Measurements from ENCODE around the gene SLC37A2. TPM values are rescaled to one million over a fixed set of nuclear protein-coding genes. Genes with fewer than 3 reads are reported as not detected.

Gene SLC37A2
- total RNA-seq, 4 donors from 2014 or later = 0.75 to 2.1 (median 1.5) TPM

- TF ChIP-seq POLR2A (IDR thresholded peaks at IDR 0.05) = no peak
- no peak for TF ChIP-seq CTCF (IDR thresholded peaks at IDR 0.05 in 4 of 5, conservative IDR thresholded peaks at IDR 0.05 in 1 of 5)
- Histone ChIP-seq H3K27me3 (peaks cover 0 to 8% (median 6%) of the 10 kb centered on the region in 3 donors), H3K4me1 (peaks cover 0 to 4% of the 10 kb centered on the region in 2 donors), H3K27ac (no peak overlapping the region), H3K9me3 (no peaks in the 10 kb centered on the region), H3K36me3 (no peaks in the 10 kb centered on the region), H3K4me3 (no peak overlapping the region)
- intact Hi-C loops (cut with DNase I; ENCODE audit: low total_unique reads) (no loop called here), in situ Hi-C loops (cut with MboI; ENCODE audit: low sequenced_read_pairs in 4 of 4) (loop anchor here in 1 of 4 donors (25.0 kb wide), 1 partner anchor 177 kb away; the partner anchor contains the start of gene CCDC15)
- ATAC-seq (no peak), DNase-seq (no peak)
These were observed 75.9 kb downstream of the SLC37A2 start for GRCh38 chr11:125138966-125139365.

GRCh38 chr11:125139778-125140177, 76.7 kb downstream of the SLC37A2 start:
- in situ Hi-C loops (cut with MboI; ENCODE audit: low sequenced_read_pairs in 4 of 4) = loop anchor here in 3 of 4 donors (10.0 to 25.0 kb wide), 2 partner anchors 175 to 177 kb away; partner anchors contain the start of gene CCDC15 (in 1 of the 3)
- Histone ChIP-seq H3K9me3 (no peaks in the 10 kb centered on the region), H3K27me3 (peaks cover 0 to 8% (median 6%) of the 10 kb centered on the region in 3 donors), H3K36me3 (no peaks in the 10 kb centered on the region), H3K4me3 (no peak overlapping the region), H3K27ac (no peak overlapping the region), H3K4me1 (peaks cover 0 to 4% of the 10 kb centered on the region in 2 donors)
- DNase-seq (no peak), ATAC-seq (no peak)
- no peak for TF ChIP-seq CTCF (IDR thresholded peaks at IDR 0.05 in 4 of 5, conservative IDR thresholded peaks at IDR 0.05 in 1 of 5)
- no peak for TF ChIP-seq POLR2A (IDR thresholded peaks at IDR 0.05)
- intact Hi-C loops (cut with DNase I; ENCODE audit: low total_unique reads) = loop anchor here (2.0 kb wide), 1 partner anchor 177 kb away; no protein-coding TSS in a partner anchor

Other genes starting within 250 kb of the SLC37A2 start
- 1 to 10 TPM in 2 of 4 donors, under 1 TPM in 2; 0.35 to 3.7 (median 1.3) TPM for gene ROBO3, start 197.9 kb upstream of the SLC37A2 start, total RNA-seq
- gene ROBO4, start 165.4 kb upstream of the SLC37A2 start, total RNA-seq = 10 to 100 TPM in 3 of 4 donors, 1 to 10 TPM in 1; 7.6 to 18.7 (median 14.7) TPM
- not detected for gene HEPN1, start 144.1 kb upstream of the SLC37A2 start, total RNA-seq
- under 1 TPM in 2 of 4 donors, not detected in 2; 0.40 to 0.70 TPM for gene HEPACAM, start 127.3 kb upstream of the SLC37A2 start, total RNA-seq
- gene CCDC15, start 109.1 kb upstream of the SLC37A2 start, total RNA-seq = under 1 TPM in 2 of 4 donors, not detected in 2; 0.10 to 0.16 TPM
- gene TMEM218, start 48.3 kb downstream of the SLC37A2 start, total RNA-seq = 10 to 100 TPM in 1 of 4 donors, 1 to 10 TPM in 3; 6.3 to 11.2 (median 9.4) TPM
- gene PKNOX2, start 101.4 kb downstream of the SLC37A2 start, total RNA-seq = 10 to 100 TPM in 1 of 4 donors, 1 to 10 TPM in 3; 3.7 to 11.7 (median 6.0) TPM

All from gastrocnemius medialis (tissue), 4 donors.